ENCODE measurements around the gene TEX52. TPM values are rescaled to one million over a fixed set of nuclear protein-coding genes. Genes with fewer than 3 reads are reported as not detected.

TEX52 gene
- total and polyA plus RNA-seq, 2 of the 13 experiments (the other 11 are each of a cell fraction or from before 2014, with no cell fraction given), result 0.05 TPM; not detected in 1

- TF ChIP-seq ZNF639 (CRISPR knock-in tag; conservative IDR thresholded peaks at IDR 0.05), result peak; percentile 89; the same call in 1 of the 2 replicates
- peak; percentile 80; the same call in 1 of the 2 replicates for TF ChIP-seq ZNF318 (CRISPR knock-in tag; IDR thresholded peaks at IDR 0.05)
- peak; percentile 87; the same call in 1 of the 2 replicates for TF ChIP-seq ZNF251 (CRISPR knock-in tag; IDR thresholded peaks at IDR 0.05)
- peak; percentile 93 for TF ChIP-seq ZSCAN25 (CRISPR knock-in tag; IDR thresholded peaks at IDR 0.05)
- peak; percentile 95 for TF ChIP-seq SRY (CRISPR knock-in tag; IDR thresholded peaks at IDR 0.05)
- no peak for TF ChIP-seq TERF1 (CRISPR knock-in tag; IDR thresholded peaks at IDR 0.05)
- TF ChIP-seq MYPOP (CRISPR knock-in tag; IDR thresholded peaks at IDR 0.05), result peak; percentile 53; the same call in 1 of the 2 replicates
- TF ChIP-seq ZEB1 (IDR thresholded peaks at IDR 0.05; ENCODE audit: insufficient replicate concordance, low read depth), result no peak
- peak; percentile 76; the same call in 1 of the 2 replicates for TF ChIP-seq ZNF616 (CRISPR knock-in tag; IDR thresholded peaks at IDR 0.05; ENCODE audit: low read depth)
- peak; percentile 96 for TF ChIP-seq MEF2D (CRISPR knock-in tag; IDR thresholded peaks at IDR 0.05)
Measured at GRCh38 chr12:2812290-2813213, 44.3 kb downstream of the TEX52 start, which contains the start of gene ITFG2 (continued).

Measured in HepG2 (cell line).